Calu3 (cell line): ENCODE data around the gene GRAMD1B. TPM values are rescaled to one million over a fixed set of nuclear protein-coding genes. Genes with fewer than 3 reads are reported as not detected.

Experiments used
- BruUV-seq: library from RNA; stranded (reverse); fragments of 400-500 nt; replicated peaks from 2 replicates; lab custom pipeline; 2021; lab: Mats Ljungman, UMichigan
- CTCF ChIA-PET: fragments of 300-600 bp; sonication (Branson Sonifier 250); formaldehyde crosslinking; loops from one replicate; lab custom pipeline; 2022; ENCODE audit warnings: antibody characterized with exemption; lab: Charles Lee
- DNase-seq: peaks from one replicate; pipeline ENCODE4 v3.0.0; 2022
- H3K27ac Mint-ChIP-seq: one replicate; pipeline ENCODE4 v1.8.0; 2022; ENCODE audit warnings: mixed read lengths; ENCODE audit not compliant: unreplicated experiment
- H3K27me3 Mint-ChIP-seq: one replicate; pipeline ENCODE4 v1.8.0; 2022; ENCODE audit warnings: mixed read lengths; ENCODE audit not compliant: unreplicated experiment
- H3K36me3 Mint-ChIP-seq: one replicate; pipeline ENCODE4 v1.8.0; 2022; ENCODE audit warnings: mild to moderate bottlenecking, moderate library complexity, mixed read lengths; ENCODE audit not compliant: insufficient read depth, unreplicated experiment
- H3K4me1 Mint-ChIP-seq: one replicate; pipeline ENCODE4 v1.8.0; 2022; ENCODE audit warnings: mild to moderate bottlenecking, low read depth, mixed read lengths; ENCODE audit not compliant: unreplicated experiment
- H3K4me3 Mint-ChIP-seq: one replicate; pipeline ENCODE4 v1.8.0; 2022; ENCODE audit warnings: mild to moderate bottlenecking, low read depth, moderate library complexity, mixed read lengths; ENCODE audit not compliant: unreplicated experiment
- H3K9me3 Mint-ChIP-seq: one replicate; pipeline ENCODE4 v1.8.0; 2022; ENCODE audit warnings: low read depth, mixed read lengths; ENCODE audit not compliant: unreplicated experiment
- intact Hi-C: fragments of 100-400 bp; cut with micrococcal nuclease; formaldehyde crosslinking; loops from one replicate; pipeline ENCODE4 v1.10.0; 2022; ENCODE audit not compliant: unreplicated experiment
- total RNA-seq: library from RNA; stranded (reverse); gene quantifications from 2 replicates; pipeline ENCODE4 v1.2.3, GENCODE V29; 2022
- TF ChIP-seq, protein P1 (sequence below): fragments of 200-600 bp; IDR thresholded peaks from one replicate; pipeline ENCODE4 v1.8.0; 2022; ENCODE audit warnings: antibody characterized with exemption; ENCODE audit not compliant: unreplicated experiment

GRAMD1B gene
- total RNA-seq, 1 experiment from 2014 or later: 5.9 TPM

GRCh38 chr11:123474994-123475393, 44.9 kb downstream of the GRAMD1B start:
- TF ChIP-seq, protein P1, sequence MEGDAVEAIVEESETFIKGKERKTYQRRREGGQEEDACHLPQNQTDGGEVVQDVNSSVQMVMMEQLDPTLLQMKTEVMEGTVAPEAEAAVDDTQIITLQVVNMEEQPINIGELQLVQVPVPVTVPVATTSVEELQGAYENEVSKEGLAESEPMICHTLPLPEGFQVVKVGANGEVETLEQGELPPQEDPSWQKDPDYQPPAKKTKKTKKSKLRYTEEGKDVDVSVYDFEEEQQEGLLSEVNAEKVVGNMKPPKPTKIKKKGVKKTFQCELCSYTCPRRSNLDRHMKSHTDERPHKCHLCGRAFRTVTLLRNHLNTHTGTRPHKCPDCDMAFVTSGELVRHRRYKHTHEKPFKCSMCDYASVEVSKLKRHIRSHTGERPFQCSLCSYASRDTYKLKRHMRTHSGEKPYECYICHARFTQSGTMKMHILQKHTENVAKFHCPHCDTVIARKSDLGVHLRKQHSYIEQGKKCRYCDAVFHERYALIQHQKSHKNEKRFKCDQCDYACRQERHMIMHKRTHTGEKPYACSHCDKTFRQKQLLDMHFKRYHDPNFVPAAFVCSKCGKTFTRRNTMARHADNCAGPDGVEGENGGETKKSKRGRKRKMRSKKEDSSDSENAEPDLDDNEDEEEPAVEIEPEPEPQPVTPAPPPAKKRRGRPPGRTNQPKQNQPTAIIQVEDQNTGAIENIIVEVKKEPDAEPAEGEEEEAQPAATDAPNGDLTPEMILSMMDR: no peak
- DNase-seq: no peak
- intact Hi-C loops: loop anchor here (5.0 kb wide), 1 partner anchor 363 kb away; no protein-coding TSS in a partner anchor
- BruUV-seq: no TSS peak
- CTCF ChIA-PET: interaction anchor here (0.5 kb wide), 1 partner anchor 85 kb away, joined by 4 read pairs; no protein-coding TSS in a partner anchor
- Mint-ChIP-seq H3K27ac (no peak overlapping the region), H3K4me3 (no peak overlapping the region), H3K9me3 (no peaks in the 10 kb centered on the region), H3K4me1 (no peaks in the 10 kb centered on the region), H3K27me3 (peaks cover 30% of the 10 kb centered on the region), H3K36me3 (no peaks in the 10 kb centered on the region)

- Mint-ChIP-seq H3K27me3 (peaks cover 34% of the 10 kb centered on the region), H3K27ac (no peak overlapping the region), H3K4me3 (no peak overlapping the region), H3K36me3 (no peaks in the 10 kb centered on the region), H3K4me1 (no peaks in the 10 kb centered on the region), H3K9me3 (no peaks in the 10 kb centered on the region)
- TF ChIP-seq, protein P1: no peak
- BruUV-seq: no TSS peak
- intact Hi-C loops: loop anchor here (5.0 kb wide), 1 partner anchor 363 kb away; no protein-coding TSS in a partner anchor
- DNase-seq: no peak
- CTCF ChIA-PET: no interaction called here
These were observed 45.4 kb downstream of the GRAMD1B start for GRCh38 chr11:123475469-123475868.

DNA sequence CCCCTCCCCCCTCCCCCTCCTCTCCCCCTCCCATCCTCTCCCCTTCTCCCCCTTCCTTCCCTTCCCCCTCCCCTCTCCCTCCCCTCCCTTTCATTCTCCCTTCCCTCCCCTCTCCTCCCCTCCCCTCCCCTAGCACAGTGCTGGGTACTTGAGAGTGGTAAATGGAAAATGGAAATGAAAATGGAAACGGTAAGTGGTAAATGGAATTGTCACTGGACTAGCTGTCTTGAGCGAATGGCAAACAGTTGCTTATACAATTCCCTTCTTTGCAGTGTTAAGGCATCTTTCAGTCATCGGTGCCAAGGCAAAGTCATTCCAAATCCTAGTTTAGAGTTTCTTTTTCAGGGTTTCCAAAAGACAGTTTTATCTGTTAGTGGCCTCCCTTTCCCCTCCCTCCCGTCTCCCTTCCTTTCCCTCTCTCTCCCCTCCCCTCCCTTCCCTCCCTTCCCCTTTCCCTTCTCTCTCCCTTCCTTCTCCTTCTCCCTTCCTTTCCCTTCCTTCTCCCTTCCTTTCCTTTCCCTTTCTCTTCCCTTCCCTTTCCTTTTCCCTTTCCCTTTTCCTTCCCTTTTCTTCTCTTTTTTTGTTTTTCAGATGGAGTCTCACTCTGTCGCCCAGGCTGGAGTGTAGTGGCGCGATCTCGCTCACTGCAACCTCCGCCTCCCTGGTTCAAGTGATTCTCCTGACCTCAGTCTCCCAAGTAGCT, 47.3 kb downstream of the GRAMD1B start:
- Mint-ChIP-seq H3K27me3 (peaks cover 44% of the 10 kb centered on the region), H3K36me3 (no peaks in the 10 kb centered on the region), H3K4me3 (no peak overlapping the region), H3K9me3 (no peaks in the 10 kb centered on the region), H3K4me1 (no peaks in the 10 kb centered on the region), H3K27ac (no peak overlapping the region)
- intact Hi-C loops: loop anchor here (5.0 kb wide), 1 partner anchor 365 kb away; no protein-coding TSS in a partner anchor
- CTCF ChIA-PET: interaction anchor here (1.5 kb wide), 1 partner anchor 70 kb away, joined by 36 read pairs; no protein-coding TSS in a partner anchor
- TF ChIP-seq, protein P1: no peak
- no peak for DNase-seq
- no TSS peak for BruUV-seq

DNA sequence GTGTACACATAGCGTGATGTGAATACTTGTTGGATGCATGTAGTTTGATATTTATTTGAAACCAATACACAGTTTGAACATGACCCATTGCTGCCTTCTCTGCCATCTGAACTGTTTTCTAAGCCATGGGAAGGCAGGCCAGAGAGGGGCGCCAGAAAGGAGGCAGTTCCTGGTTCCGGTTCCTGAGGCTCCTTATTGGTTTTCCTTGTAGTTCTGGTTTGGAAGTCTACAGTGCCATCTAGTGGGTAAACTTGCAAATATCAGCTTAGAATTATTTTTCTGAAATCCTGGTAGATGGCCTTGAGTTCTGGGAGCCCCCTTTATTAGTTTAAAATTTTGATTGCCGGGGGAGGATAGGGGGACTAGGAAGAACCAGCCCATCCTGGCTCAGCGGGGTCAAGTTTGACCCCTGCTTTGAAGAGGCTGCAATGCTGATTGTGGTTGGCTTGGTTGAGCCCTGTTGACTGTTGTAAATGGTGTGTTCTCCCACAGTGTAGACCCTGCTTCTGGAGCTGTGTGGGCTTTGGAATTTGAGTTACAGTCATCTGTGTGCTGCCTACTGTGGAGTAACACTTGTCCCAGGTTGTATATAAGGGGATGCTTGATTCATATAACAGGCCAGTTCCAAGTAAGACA, 48.4 kb downstream of the GRAMD1B start:
- Mint-ChIP-seq H3K27ac (no peak overlapping the region), H3K36me3 (no peaks in the 10 kb centered on the region), H3K4me1 (no peaks in the 10 kb centered on the region), H3K9me3 (no peaks in the 10 kb centered on the region), H3K4me3 (no peak overlapping the region), H3K27me3 (peaks cover 49% of the 10 kb centered on the region)
- CTCF ChIA-PET: interaction anchor here (1.0 to 1.5 kb wide), 3 partner anchors 10 to 217 kb away, joined by 3 to 36 read pairs (median 4); no protein-coding TSS in a partner anchor
- TF ChIP-seq, protein P1: no peak
- DNase-seq: peak; percentile 30
- BruUV-seq: no TSS peak
- intact Hi-C loops: loop anchor here (1.0 to 5.0 kb wide), 3 partner anchors 71 to 366 kb away; no protein-coding TSS in a partner anchor
